HG03175 (cell line): ENCODE results near the gene DHCR24.

Experiments used
- ATAC-seq: cut with Tn5 transposase; IDR thresholded peaks from one replicate; pipeline ENCODE4 v1.9.1; 2021; ENCODE audit warnings: mild to moderate bottlenecking, moderate library complexity; ENCODE audit not compliant: unreplicated experiment

The DHCR24 gene

GRCh38 chr1:54865238-54866073 is 21.5 kb downstream of the DHCR24 start:
- no peak for ATAC-seq

GRCh38 chr1:54864460-54865208 is 22.4 kb downstream of the DHCR24 start:
- no peak for ATAC-seq

- ATAC-seq: no peak
Measured at GRCh38 chr1:54863267-54863665, 23.7 kb downstream of the DHCR24 start.

GRCh38 chr1:54861070-54861761 is 25.8 kb downstream of the DHCR24 start:
- no peak for ATAC-seq

- no peak for ATAC-seq
Measured at GRCh38 chr1:54859700-54860391, 27.1 kb downstream of the DHCR24 start.

GRCh38 chr1:54857746-54858561 is 29.0 kb downstream of the DHCR24 start:
- ATAC-seq: no peak

GRCh38 chr1:54857141-54857540 is 29.9 kb downstream of the DHCR24 start:
- ATAC-seq: no peak

GRCh38 chr1:54854381-54855020 is 32.5 kb downstream of the DHCR24 start:
- ATAC-seq: no peak

GRCh38 chr1:54853793-54854370 is 33.1 kb downstream of the DHCR24 start:
- no peak for ATAC-seq

GRCh38 chr1:54853096-54853792 is 33.8 kb downstream of the DHCR24 start:
- no peak for ATAC-seq

GRCh38 chr1:54851936-54852524 is 35.0 kb downstream of the DHCR24 start:
- ATAC-seq: no peak

GRCh38 chr1:54851406-54851805 is 35.6 kb downstream of the DHCR24 start:
- ATAC-seq: no peak

GRCh38 chr1:54850737-54851136 is 36.3 kb downstream of the DHCR24 start:
- no peak for ATAC-seq

- ATAC-seq: no peak
Measured at GRCh38 chr1:54850069-54850730, 36.8 kb downstream of the DHCR24 start.

- ATAC-seq: no peak
Measured at GRCh38 chr1:54849219-54850068, 37.6 kb downstream of the DHCR24 start.

- ATAC-seq: no peak
Measured at GRCh38 chr1:54848134-54848948, 38.7 kb downstream of the DHCR24 start.
